ENCODE data around the gene GGTLC1.
"Not testable (repeated sequence)": the region's sequence is repeated elsewhere in the genome, so short reads cannot be mapped to it uniquely, and the experiment has no call there.

The GGTLC1 gene

DNA sequence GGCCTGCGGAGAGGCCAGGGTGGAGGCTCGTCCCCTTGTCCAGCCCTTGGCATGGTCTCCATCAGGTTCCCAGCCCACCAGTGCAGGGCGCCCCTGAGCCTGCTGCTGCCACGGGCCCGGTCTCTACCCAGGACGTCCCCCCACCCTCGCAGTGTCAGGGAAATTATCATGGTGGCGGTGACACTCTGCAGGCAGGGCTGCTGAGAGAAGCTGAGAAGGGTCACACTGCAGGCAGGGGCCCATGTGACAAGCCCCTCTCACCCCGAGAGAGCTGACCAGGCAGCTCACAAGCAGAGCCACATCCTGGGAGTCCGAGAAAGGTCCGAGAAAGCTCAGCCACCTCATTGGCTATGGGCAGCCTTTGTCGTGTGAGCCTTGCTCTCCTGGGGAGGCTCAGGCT is 4.9 kb upstream of the GGTLC1 start:
- not testable (repeated sequence) for DNase-seq

DNA sequence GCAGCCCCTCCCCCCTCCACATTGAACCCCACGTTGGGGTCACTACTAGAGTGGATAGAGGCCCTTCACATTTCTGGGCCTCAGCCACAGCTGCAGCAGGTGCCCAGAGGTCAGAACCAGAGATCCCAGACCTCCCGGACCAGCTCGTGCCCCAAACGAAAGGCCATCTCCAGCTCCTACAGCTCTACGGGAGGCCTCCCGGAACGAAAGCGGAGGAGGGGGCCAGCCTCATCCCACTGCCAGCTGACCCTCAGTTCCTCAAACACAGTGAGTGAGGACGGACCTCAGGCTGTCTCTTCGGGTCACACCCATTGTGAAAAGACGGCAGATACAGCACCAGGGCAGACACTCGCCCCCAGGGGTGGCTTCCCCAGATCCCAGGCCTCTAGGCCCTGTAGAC is 1.7 kb upstream of the GGTLC1 start:
- DNase-seq: not testable (repeated sequence)

DNA sequence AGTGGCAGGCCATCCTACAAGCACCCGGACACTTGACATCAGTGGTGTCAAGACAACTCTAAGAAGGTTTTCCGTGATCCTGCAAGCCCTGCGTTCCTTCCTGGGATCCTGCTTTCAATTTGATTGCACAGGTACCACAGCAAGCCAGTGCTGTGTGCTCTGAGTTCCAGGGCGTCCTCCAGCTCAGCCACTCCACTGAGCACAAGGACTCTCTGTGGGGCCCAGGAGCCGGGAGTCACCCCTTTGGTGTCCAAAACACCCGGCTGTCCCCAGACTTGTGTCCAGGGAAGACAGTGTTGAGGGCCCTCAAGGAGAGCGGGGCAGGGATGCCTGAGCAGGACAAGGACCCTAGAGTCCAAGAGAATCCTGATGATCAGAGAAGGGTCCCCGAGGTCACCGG is 387 bp upstream of the GGTLC1 start:
- DNase-seq: not testable (repeated sequence)

DNA sequence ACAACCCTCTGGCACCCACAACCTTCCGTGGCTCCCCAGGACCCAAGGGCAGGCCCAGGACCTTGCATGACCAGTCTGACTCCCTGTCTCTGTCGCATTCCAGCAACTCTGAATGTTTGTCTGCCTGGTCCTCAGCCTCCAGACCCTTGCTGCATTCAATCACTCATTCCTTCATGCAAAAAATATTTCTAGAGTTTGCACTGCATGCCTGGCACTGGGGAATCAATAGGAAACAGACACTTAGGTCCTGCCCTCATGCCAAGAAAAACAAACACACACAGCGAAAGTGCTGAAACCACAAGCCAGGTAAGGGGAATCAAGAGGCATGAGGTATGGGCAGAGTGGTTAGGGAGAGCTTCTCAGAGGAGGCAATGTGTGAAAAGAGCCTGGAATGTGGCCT is 1.9 kb downstream of the GGTLC1 start:
- not testable (repeated sequence) for DNase-seq

DNA sequence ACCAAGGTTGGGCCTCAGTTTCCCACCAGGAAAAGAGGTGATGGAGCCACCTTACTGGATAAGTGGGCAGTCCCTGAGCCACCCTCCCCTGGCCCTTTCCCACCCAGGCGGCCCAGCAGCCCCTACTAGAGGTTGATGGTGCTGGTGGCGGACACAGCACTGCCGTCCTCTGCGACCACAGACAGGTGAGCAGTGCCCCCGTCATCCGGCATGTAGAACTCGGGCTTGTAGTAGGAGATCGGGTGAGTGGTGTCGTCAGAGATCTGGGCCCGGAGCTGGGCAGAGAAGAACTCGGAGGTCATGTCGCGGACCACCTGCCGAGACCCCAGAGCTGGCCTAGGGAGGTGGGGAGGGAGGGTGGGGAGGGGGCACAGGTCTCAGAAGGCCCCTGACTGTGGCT is 2.3 kb downstream of the GGTLC1 start:
- DNase-seq: not testable (repeated sequence)

DNA sequence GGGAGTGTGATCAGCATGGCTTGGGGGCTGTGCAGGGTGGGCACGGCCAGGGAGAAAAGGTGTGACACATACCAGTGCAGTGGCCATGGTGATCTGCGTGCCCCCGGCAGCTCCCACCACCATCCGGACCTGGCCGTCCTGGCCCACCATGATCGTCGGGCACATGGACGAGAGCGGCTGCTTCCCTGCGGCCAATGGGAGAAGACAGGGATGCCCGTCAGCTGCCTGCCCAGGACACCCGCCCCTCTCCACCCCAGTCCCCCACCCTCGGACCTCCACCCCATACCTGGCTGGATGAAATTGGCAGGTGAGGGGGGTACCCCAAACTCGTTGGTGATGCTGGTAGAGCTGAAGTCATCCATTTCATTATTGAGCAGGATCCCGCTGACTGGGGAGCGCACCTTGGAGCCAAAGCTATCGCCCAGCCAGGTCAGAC is 2.8 kb downstream of the GGTLC1 start:
- not testable (repeated sequence) for DNase-seq

DNA sequence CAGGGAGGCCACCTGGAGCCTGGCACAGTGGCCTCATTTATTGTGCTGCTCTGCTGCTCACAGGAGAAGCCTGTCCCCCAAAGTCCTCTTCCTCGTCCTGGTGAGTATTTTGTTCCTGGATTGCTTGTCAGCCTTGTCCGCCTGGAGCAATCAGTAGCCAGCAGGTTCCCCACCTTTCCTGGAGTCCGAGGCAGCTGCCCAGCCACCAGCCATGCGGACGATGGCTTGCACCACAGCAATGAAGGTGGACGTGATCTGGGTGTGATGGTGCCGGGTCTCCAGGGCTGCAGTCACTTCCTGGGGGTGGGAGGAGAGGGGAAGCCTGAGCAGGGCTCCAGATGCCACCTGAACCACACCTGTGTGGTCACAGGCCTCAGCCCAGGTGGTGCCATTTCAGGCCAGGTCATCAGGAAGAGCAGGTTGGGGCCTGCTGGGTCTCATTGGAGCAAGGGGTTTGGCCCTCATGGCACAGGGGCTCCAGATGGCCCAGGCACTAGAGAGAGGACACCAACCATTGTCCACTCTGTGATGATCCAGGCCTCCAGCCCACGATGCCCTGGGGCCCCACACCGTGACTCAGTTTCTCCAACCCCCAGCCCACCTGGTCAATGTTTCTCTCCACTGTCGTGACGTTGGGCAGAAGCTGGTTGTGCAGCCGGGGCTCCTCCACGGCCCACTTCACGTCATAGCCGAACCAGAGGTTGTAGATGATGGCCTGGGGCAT is 3.4 kb downstream of the GGTLC1 start:
- DNase-seq: not testable (repeated sequence)

DNA sequence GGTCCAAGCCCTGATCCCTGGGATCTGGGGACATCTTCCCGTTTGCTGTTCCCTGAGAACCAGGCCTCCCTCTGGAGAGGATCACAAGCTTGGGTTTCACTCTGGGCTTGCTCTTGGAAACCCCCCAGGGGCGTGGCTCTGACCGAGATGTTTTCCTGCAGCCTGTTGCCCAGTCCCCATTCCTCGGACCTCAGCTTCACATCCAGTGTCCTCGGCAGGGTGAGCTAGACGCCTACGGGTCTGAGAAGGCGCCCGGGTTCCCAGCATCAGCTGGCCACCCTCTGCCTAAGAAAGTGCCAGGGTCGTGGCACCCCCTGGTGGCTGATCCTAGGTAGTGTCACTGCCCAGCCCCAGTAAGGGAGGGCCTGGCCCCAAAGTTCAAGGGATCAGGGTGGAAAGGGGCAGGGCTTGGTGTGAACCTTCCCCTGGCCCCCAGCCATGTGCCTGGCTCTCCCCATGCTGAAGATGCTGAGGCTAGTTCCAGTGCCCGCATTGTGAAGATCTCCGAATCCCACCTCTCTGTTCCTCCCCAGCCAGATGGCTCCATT is 4.0 kb downstream of the GGTLC1 start:
- not testable (repeated sequence) for DNase-seq

DNA sequence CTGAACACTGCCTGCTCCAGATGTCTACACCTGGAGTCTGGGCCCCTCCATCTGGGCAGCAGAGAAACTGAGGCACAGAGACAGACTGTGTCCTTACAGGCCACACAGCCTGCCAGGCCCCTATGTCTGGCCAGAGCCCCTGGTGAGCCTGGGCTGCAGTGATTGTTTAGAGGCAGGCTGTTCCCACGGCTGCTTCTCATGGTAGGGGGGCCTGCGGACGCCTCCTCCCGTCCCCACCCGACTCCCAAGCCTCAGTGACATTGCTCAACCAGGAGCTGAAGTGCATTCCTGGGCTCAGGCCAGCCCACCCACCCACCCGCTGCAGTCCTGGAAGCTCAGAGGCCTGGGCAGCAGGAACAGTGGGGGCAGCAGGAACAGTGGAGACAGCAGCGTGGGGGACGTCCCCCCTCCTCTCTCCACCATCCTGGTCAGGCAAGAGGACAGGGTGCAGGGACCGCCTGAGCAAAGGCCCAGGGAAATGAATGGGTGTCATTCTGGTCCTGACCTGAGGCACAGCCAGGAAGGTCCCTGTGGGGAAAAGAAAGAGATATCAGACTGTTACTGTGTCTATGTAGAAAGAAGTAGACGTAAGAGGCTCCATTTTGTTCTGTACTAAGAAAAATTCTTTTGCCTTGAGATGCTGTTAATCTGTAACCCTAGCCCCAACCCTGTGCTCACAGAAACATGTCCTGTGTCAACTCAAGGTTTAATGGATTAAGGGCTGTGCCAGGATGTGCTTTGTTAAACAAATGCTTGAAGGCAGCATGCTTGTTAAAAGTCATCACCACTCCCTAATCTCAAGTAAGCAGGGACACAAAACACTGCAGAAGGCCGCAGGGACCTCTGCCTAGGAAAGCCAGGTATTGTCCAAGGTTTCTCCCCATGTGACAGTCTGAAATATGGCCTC is 6.2 kb downstream of the GGTLC1 start:
- not testable (repeated sequence) for DNase-seq

DNA sequence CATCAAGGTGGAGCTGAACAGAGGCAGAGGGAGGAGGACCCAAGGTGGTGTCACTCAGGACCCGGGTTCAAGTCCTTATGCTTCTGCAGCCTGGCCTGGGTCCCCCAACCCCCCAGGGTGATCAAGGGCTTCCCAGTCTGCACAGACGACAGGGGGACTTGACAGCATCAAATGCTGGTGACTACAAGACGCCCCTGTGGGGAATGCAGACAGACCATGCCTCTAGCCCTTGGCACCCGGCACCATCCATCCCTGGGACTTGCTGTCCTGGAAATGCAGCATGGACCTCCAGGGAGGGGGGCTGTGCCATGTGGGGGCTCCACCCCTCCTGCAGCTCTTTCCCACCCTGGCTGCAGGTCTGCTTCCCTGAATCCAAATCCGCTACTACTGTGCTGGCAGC is 7.1 kb downstream of the GGTLC1 start:
- not testable (repeated sequence) for DNase-seq

DNA sequence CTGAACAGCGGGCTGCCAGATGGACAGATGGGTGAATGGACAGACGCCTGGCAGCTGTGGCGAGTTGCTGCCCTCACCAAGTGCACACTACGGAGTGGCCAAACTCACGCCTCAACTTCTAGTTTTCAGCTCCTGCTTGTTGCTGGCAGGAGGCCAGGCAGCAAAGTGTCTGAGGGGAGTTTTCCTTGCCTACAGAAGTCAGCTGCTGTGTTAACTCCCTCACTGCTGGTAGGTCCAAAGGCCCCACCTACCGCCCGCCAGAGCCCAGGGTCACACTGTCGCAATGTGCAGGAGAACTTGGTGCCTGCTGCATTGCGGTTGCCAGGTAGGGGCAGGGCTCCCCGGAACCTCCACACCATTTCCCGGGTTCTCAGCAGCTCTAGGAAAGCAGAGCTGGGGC is 7.6 kb downstream of the GGTLC1 start:
- not testable (repeated sequence) for DNase-seq

DNA sequence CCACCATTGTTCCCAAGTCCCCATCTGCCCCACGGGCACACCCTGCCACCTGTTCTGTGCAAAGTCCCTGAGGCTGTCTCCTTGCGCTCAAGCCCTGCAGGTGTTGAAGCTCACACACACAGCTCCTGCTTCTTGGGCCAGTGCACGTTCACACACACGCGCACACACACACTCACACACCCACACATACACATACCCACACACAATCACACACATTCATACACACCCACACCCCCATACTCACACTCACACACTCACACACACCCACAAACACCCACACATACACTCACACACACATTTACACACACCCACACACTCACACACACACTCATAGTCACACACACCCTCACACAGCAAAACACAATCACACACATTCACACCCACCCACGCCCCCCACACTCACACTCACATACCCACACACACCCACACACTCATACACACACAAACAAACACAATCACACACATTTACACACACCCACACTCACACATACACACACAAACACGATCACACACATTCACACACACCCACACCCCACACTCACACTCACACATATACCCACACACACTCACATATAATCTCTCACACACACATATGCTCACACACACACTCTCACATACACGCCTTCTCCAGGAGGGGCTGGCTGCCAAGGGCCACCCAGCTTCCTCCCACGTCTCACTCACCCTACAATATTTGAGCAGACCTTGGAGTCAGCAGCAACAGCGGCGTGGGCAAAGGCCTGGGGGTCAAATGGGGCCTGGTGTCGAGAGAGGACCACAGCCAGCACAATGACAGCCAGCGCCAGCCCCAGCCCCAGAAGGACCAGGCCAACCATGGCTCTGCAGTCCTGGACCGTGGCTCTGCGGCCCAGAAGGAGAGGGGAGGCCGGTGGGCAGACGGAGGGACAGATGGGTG is 8.4 kb downstream of the GGTLC1 start:
- not testable (repeated sequence) for DNase-seq

DNA sequence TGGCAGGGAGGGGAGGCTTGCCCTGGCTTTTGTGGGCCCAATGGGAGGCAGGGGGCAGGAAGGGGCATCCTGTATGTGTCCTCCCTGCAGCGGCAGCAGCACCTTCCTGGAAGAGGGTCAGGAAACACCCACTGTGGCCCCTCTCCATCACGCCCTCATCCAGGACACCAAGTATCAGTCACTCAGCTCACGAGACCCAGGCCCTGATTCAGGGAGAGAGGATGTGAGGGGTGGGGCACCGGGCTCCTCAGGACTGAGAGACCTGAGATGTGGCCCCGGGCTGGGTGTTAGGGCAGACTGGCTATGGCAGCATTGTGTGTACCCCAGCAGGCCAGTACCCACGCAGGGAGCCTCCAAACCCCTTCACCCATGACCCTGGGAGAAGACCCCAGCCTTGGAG is 9.2 kb downstream of the GGTLC1 start:
- not testable (repeated sequence) for DNase-seq

DNA sequence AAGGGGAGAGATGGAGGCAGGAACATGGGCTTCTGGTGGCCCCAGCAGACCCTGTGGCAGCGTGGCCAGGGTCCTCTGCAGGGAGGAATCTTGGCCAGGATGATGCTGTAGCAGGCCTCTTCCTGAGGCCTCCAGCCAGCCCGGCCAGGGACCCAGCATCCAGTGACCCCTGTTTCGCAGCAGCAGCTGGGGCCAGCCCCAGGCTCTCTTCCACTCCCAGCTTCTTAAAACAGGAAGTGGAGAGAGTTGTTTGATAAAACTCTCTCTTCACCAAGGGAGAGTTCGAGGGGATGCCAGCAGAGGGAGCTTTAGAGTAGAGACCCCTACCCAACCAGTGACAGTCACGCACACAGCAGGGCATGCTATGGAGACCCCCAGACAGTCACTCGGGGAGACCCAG is 10.1 kb downstream of the GGTLC1 start:
- DNase-seq: not testable (repeated sequence)

DNA sequence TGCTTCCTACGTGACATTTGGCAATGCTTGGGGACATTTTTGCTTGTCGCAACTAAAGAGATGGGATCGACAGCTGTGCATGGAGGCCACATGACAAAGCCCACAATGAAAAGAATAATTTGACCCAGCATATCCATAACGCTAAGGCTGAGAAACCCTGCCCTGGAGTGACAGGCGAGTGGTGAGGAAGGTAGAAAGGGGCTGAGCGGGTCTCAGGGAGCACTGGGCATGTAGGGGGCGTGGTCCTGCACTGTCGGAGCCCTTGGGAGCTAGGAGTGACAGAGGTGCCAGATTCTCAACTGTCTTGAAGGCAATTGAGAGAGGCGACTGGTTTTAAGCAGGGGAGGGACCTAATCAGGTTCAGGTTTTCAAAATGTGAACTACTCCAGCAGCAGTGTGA is 13.6 kb downstream of the GGTLC1 start:
- DNase-seq: no peak

DNA sequence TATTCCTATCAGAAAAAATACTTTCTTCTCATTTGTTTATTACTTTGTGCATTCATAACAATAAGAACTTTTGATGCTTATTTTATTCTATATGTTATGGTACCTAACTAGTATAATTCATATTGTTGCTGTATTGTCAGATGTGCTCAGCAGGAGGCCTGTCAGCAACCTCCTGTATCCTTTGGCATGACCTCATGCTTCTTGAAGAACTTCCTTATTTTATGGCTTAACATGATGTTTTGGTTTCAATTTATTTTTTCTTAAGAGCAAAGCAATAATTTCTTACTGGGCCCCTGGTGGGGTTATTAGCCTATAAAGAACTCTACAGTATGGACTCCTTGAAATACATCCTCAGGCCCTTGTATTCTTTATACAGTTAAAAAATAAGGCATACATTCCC is 17.3 kb downstream of the GGTLC1 start:
- no peak for DNase-seq

DNA sequence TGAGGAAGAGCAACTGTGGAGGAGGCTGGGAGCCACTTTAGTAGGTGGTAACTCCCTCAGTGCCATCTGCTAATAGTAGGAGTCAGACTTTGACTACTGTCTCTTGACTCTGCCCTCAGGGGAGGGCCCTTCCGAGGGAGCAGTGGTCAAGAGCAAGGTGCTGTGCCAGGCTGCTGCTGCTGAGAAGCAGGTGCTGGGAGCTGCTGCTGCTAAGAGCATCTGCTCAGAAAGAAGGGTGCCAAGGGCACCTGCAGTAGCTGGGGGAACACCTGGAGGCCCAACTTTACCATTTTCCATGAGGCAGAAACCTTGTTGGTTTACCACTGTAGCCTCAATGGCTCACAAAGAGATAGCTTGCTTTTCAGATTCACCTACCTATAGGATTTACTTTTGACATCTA is 18.5 kb downstream of the GGTLC1 start:
- DNase-seq: no peak

DNA sequence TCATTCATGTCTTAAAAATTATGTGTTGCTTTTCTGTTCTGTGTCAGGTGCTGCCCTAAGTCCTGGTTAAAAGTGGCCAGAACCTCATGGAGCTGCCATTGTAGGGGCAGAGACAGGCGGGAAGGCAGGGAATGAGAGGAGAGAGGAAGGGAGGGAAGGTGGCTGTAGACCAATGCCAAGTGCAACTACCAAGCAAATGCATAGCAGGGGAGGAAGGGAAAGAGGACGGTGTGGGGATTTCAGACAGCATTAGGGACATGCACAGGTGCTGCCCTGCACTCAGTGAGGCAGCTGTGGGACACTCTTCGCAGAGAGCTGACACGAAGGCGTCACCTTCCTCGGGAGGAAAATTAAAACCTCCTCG is 21.0 kb downstream of the GGTLC1 start:
- no peak for DNase-seq

DNA sequence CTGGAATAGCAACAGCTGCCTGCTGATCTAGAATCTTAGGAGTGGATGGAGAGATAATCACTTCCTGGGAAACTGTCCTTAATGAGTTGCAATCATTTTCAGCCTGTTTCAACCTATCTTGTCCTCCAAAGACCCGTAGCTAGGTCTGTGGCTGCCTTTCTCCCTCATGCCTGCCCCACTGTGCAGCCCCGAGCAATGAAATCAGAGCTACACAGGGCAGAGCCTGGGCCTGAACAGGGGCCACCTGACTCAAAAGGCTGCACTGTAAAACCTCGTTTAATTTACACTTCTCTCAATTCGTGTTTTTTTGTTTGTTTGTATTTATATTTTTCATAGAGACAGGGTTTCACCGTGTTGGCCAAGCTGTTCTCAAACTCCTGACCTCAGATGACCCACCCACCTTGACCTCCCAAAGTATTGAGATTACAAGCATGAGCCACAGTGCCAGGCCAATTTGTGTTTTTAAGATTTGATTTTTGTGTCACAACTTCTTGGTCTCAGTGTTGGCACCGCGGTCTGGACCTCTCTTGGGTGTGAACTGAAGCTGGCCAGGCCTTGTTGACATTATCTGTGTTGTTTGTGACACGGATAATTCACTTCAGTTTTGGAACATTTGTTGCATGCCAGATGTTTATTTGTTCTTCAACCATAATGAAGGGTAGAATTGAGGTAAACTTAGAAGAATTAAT is 21.5 kb downstream of the GGTLC1 start:
- no peak for DNase-seq

DNA sequence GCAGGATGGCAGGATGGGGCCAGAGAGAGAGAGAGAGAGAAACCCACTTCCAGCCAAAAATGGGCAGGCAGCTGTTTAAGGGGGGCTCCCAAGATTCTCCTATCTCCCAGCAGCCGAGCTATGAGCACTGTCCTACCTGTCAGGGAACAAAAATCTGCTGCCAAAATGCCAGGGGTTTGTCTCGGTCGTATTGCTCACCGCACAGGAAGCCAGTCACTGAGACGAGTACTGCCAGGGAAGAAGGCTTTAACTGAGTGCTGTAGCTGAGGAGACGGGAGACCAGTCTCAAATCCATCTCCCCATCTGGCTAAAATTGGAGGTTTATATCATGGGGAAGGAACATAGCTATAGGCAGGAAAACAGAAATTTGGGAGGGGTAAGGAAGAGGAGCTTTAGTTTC is 22.3 kb downstream of the GGTLC1 start:
- no peak for DNase-seq

DNA sequence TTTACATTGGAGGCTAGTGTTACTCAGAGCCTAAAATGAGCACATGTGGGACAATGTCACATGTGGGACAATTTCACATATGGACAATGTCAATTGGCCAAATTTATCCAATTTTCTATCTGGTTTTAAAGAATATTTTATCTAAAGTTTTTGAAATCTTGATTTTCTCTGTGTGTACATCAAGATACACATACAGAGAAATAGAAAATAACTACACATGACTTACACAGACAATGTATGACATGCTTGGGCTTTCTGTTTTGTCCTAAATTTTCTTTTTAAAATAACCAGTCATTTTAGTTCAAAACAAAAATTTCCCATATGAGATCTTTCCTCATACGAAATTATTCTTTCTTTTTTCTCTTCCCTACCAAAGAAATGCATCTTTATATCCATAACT is 24.6 kb downstream of the GGTLC1 start:
- no peak for DNase-seq

DNA sequence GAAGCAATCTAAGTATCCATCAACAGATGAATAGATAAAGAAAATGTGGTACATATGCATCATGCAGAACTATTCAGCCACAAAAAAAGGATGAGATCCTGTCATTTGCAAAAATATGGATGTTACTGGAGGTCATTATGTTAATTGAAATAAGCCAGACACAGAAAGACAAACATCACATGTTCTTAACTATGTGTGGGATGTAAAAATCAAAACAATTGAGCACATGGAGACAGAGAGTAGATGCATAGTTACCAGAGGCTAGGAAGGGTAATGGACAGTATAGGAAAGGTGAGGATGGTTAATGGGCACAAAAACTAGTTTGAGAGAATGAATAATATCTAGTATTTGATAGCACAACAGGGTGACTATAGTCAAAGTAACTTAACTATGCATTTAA is 26.3 kb downstream of the GGTLC1 start:
- no peak for DNase-seq
